Ishikawa (cell line): ENCODE results near the gene RASA2.

ENCODE experiments used
- CREB1 ChIP-seq: IDR thresholded peaks from 2 replicates; pipeline ENCODE4 v1.6.1; 2012; ENCODE audit warnings: low read depth
- FOXM1 ChIP-seq: IDR thresholded peaks from 2 replicates; pipeline ENCODE4 v1.6.1; 2012; ENCODE audit warnings: low read depth, borderline replicate concordance
- TAF1 ChIP-seq: IDR thresholded peaks from 2 replicates; pipeline ENCODE4 v1.6.1; 2012; ENCODE audit warnings: low read depth, mild to moderate bottlenecking
- YY1 ChIP-seq: IDR thresholded peaks from 2 replicates; pipeline ENCODE4 v1.6.1; 2012; ENCODE audit warnings: low read depth
- TF ChIP-seq, protein P1 (sequence below): IDR thresholded peaks from 2 replicates; pipeline ENCODE4 v1.6.1; 2012
- TF ChIP-seq, protein P2 (sequence below): IDR thresholded peaks from 2 replicates; pipeline ENCODE4 v1.6.1; 2012; ENCODE audit warnings: low read depth, mild to moderate bottlenecking
- TF ChIP-seq, protein P3 (sequence below): IDR thresholded peaks from 2 replicates; pipeline ENCODE4 v1.6.1; 2012

DNA sequence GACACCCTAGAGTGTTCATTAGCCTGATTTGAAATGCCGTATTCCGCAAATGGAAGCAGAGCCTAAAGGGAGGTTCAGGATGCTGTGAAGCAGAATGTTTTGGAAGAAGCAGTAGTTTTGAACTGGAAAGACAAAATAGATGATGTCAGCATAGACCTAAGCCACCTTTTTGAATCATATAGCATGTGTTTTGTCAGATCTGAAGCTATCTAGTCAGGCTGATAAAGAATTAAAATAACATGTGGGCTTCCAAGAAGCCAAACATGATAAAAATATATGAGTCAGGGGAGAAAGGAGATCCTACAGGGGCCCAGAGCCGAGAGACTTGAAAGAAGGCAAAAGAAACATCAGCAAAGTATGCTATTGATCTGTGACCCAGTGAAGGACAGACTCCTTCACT is 47.2 kb upstream of the RASA2 start:
- TF ChIP-seq, protein P1, sequence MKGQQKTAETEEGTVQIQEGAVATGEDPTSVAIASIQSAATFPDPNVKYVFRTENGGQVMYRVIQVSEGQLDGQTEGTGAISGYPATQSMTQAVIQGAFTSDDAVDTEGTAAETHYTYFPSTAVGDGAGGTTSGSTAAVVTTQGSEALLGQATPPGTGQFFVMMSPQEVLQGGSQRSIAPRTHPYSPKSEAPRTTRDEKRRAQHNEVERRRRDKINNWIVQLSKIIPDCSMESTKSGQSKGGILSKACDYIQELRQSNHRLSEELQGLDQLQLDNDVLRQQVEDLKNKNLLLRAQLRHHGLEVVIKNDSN: no peak
- TF ChIP-seq TAF1: no peak
- TF ChIP-seq YY1: no peak
- TF ChIP-seq FOXM1: no peak
- TF ChIP-seq, protein P2, sequence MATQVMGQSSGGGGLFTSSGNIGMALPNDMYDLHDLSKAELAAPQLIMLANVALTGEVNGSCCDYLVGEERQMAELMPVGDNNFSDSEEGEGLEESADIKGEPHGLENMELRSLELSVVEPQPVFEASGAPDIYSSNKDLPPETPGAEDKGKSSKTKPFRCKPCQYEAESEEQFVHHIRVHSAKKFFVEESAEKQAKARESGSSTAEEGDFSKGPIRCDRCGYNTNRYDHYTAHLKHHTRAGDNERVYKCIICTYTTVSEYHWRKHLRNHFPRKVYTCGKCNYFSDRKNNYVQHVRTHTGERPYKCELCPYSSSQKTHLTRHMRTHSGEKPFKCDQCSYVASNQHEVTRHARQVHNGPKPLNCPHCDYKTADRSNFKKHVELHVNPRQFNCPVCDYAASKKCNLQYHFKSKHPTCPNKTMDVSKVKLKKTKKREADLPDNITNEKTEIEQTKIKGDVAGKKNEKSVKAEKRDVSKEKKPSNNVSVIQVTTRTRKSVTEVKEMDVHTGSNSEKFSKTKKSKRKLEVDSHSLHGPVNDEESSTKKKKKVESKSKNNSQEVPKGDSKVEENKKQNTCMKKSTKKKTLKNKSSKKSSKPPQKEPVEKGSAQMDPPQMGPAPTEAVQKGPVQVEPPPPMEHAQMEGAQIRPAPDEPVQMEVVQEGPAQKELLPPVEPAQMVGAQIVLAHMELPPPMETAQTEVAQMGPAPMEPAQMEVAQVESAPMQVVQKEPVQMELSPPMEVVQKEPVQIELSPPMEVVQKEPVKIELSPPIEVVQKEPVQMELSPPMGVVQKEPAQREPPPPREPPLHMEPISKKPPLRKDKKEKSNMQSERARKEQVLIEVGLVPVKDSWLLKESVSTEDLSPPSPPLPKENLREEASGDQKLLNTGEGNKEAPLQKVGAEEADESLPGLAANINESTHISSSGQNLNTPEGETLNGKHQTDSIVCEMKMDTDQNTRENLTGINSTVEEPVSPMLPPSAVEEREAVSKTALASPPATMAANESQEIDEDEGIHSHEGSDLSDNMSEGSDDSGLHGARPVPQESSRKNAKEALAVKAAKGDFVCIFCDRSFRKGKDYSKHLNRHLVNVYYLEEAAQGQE: no peak
- TF ChIP-seq, protein P3, sequence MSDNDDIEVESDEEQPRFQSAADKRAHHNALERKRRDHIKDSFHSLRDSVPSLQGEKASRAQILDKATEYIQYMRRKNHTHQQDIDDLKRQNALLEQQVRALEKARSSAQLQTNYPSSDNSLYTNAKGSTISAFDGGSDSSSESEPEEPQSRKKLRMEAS: no peak
- no peak for TF ChIP-seq CREB1
